GM12891 (cell line): ENCODE results near the gene PRPSAP1.

Experiments
- POLR2A ChIP-seq: IDR thresholded peaks from 2 replicates; pipeline ENCODE4 v1.6.1; 2011; ENCODE audit warnings: low read depth, low read length, control low read depth
- POLR2AphosphoS5 ChIP-seq: IDR thresholded peaks from 2 replicates; pipeline ENCODE4 v1.6.1; 2011; ENCODE audit warnings: low read depth, low read length, control low read depth
- POU2F2 ChIP-seq: IDR thresholded peaks from 2 replicates; pipeline ENCODE4 v1.6.1; 2011; ENCODE audit warnings: low read depth, mild to moderate bottlenecking, control low read depth, low read length, moderate library complexity
- TAF1 ChIP-seq: IDR thresholded peaks from 2 replicates; pipeline ENCODE4 v1.6.1; 2011; ENCODE audit warnings: low read depth, low read length, control low read depth

- TF ChIP-seq POLR2A = no peak
- no peak for TF ChIP-seq POLR2AphosphoS5
- TF ChIP-seq TAF1 = no peak
- TF ChIP-seq POU2F2 = no peak
Observed at GRCh38 chr17:76356803-76357456, 3.2 kb upstream of the PRPSAP1 start.
